Subcutaneous abdominal adipose tissue (tissue), 5 donors: ENCODE results near the gene ACOT7.
A peak's percentile ranks its signal among the peaks of the same experiment; 100 is the strongest.

Source experiments
- H3K27ac ChIP-seq: one replicate; pipeline ENCODE4 v1.7.0; 2013; ENCODE audit warnings: low read depth, mild to moderate bottlenecking, inconsistent platforms, low read length, moderate library complexity
- H3K27me3 ChIP-seq, 5 donors: one replicate each; pipeline ENCODE4 v1.7.0; 2013; ENCODE audit warnings: low read length in 5 of 5, inconsistent platforms in 1 of 5; ENCODE audit not compliant: control insufficient read depth in 5 of 5, insufficient read depth in 4 of 5
- H3K36me3 ChIP-seq, 5 donors: one replicate each; pipeline ENCODE4 v1.7.0; 2013; ENCODE audit warnings: low read length in 5 of 5; ENCODE audit not compliant: control insufficient read depth in 5 of 5, insufficient read depth in 5 of 5
- H3K4me1 ChIP-seq, 5 donors: one replicate each; pipeline ENCODE4 v1.7.0; 2013; ENCODE audit warnings: low read length in 5 of 5, mild to moderate bottlenecking in 3 of 5, moderate library complexity in 1 of 5; ENCODE audit not compliant: control insufficient read depth in 5 of 5, insufficient read depth in 5 of 5
- H3K4me3 ChIP-seq, 5 donors: one replicate each; pipeline ENCODE4 v1.7.0; 2013; ENCODE audit warnings: low read length in 5 of 5, low read depth in 1 of 5
- H3K9ac ChIP-seq, 5 donors: one replicate each; pipeline ENCODE4 v1.7.0; 2013; ENCODE audit warnings: low read length in 5 of 5, mild to moderate bottlenecking in 4 of 5, moderate library complexity in 3 of 5
- H3K9me3 ChIP-seq, 5 donors: one replicate each; pipeline ENCODE4 v1.7.0; 2013; ENCODE audit warnings: low read length in 5 of 5; ENCODE audit not compliant: control insufficient read depth in 5 of 5
- donor health status: healthy.
- donor health status: healthy.
- donor health status: healthy.
- donor health status: healthy.
- donor health status: healthy.

The ACOT7 gene

DNA sequence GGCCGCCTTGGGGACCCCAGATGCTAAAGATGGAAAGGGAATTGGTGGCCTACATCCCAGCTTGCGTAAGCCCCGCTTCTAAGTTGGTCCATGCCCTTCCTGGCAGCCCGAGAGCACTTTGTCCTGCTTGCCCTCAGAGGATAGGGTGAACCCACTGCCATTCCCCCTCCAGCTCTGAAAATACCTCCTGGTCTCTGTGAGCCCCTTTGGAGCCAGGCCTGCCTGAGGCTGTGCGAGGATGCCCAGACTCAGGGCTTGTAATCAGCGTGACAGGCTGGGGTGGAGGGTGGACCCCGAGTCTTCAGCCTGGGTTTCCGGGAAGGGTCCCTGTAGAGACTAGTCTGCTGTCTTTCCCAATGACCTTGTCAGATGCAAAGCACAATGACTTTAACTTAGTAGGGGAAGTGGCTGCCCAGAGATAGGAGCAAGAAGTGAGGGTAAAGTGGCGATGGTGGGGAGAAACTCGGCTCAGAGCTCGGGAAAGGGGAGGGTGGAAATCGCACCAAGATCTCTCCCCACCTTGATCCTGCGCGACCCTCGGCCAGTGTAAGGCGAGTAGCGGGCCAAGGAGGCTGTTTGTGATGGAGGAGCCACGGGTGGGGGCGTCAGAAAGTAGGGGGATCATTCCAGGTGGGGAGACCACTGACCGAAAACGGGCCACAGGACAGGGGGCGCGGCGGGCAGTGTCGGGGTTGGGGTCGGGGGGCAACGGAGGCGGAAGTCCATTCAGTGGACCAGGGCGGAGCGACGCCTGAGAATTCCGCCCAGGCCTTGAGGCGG is 152.3 kb downstream of the ACOT7 start:
- no peaks in the 10 kb centered on the region for H3K36me3 ChIP-seq
- H3K9me3 ChIP-seq: no peaks in the 10 kb centered on the region
- no peak overlapping the region for H3K4me3 ChIP-seq
- peaks cover 0 to 26% (median 12%) of the 10 kb centered on the region in 5 donors for H3K4me1 ChIP-seq
- H3K9ac ChIP-seq: no peak overlapping the region
- no peak overlapping the region for H3K27ac ChIP-seq
- H3K27me3 ChIP-seq: peaks cover 31 to 59% (median 51%) of the 10 kb centered on the region in 5 donors

DNA sequence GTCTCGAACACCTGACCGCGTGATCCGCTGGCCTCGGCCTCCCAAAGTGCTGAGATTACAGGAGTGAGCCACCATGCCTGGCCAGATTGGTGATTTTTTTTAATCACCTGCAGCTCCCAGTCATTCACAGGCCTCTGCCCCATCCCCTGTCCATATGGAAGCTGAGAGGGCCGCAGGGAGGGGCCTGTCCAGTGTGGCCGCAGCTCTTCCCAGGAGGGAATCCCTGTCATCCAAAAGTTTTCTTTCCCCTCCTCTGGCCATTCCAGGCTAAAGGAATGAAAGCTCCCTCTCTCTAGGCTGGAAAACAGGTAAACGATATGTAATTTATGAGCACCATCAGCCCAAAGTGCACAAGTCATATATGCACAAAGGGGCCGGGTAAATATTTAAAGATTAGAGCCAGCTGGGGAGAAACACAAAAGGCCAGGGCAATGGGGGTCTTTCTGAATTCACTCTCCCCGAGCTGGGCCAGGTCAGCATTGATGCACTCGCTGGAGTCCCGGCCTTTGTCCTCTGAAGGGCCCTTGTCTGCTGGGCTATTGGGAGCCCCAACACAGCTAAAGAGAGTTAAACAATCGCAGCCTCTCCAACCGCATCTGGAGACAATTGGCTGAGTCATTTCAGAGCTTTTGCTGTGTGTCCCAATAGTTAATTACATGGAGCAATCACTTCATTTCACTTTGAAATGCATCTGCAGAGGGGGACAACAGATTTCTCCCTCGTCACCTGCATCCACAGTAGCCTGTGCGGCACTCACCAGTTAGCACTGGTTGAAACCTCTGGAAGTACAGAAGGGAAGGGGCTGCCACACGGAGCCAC is 153.4 kb downstream of the ACOT7 start:
- peaks cover 28 to 52% (median 47%) of the 10 kb centered on the region in 5 donors for H3K27me3 ChIP-seq

DNA sequence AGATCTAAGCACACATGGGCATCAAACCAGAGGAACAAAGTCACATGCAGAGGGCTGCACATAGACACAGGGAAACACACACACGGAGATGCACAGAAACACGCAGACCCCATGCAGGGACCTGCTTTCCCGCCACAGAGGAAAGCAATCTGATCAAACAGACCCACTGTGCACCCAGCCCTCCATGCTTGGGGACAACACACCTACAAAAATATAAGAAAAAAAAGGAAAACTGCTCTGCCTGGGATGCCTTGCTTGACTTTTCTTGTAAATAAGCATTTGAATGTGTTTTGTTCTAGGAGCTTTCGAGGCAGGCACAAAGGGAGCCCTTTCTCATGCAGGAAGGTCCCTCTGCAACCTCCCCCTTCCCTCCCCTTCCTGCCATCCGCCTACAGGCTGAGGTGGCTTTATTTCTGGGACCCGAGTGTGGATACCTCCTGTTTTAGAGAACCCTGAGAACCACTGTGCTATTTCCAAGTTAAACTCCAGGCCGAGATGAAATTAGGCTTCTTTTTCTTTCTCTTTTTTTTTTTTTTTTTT is 154.3 kb downstream of the ACOT7 start:
- Histone ChIP-seq H3K36me3 (no peaks in the 10 kb centered on the region), H3K4me1 (peaks cover 6 to 26% (median 17%) of the 10 kb centered on the region in 5 donors), H3K9ac (no peak overlapping the region), H3K9me3 (no peaks in the 10 kb centered on the region), H3K27ac (no peak overlapping the region), H3K4me3 (no peak overlapping the region), H3K27me3 (peaks cover 28 to 48% (median 43%) of the 10 kb centered on the region in 5 donors)

More for the DNA sequence above, 153.4 kb downstream of the ACOT7 start:
- Histone ChIP-seq H3K36me3 (no peaks in the 10 kb centered on the region), H3K4me3 (no peak overlapping the region), H3K4me1 (peaks cover 0 to 22% (median 9%) of the 10 kb centered on the region in 5 donors), H3K9me3 (no peaks in the 10 kb centered on the region), H3K27ac (no peak overlapping the region), H3K9ac (no peak overlapping the region)

DNA sequence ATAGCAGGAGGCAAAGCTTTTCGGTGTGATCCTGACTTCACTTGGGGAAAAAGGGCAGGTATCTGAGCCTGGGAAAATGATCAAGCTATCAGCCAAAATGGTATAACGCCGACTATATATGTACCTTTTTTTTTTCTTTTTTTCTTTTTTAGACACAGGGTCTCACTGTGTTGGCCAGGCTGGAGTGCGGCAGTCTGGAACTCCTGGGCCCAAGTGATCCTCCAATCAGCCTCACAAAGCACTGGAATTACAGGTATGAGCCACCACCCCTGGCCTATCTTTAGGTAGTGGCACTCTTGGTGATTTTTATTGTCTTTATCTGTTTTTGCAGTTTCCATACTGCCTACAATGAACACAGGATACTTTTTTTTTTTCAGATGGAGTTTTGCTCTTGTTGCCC is 156.5 kb downstream of the ACOT7 start:
- no peak overlapping the region for H3K4me3 ChIP-seq
- peaks cover 14 to 33% (median 27%) of the 10 kb centered on the region in 5 donors for H3K27me3 ChIP-seq
- H3K36me3 ChIP-seq: peaks cover 0 to 12% (median 11%) of the 10 kb centered on the region in 5 donors
- H3K4me1 ChIP-seq: peaks cover 6 to 26% (median 19%) of the 10 kb centered on the region in 5 donors
- H3K27ac ChIP-seq: no peak overlapping the region
- H3K9me3 ChIP-seq: no peaks in the 10 kb centered on the region
- H3K9ac ChIP-seq: no peak overlapping the region

DNA sequence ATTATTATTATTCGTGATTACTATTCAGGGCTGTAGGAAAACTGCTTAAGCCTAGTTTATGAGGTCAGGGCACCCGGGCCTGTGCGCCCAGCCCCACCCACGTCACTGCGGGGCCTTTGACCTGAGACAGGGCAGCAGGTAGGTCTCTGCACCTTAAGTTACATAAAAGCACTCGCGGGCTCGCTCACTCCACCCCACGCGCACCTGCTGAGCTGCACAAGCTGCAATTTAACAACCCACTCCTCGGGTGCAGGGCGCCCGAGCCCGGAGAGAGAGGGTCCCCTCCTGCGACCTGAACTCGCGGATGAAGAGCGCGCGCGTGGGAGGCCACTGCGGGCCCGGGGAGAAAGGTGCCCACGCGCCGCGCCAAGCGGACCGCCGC is 158.3 kb downstream of the ACOT7 start:
- H3K36me3 ChIP-seq: peaks cover 6 to 27% (median 24%) of the 10 kb centered on the region in 5 donors
- no peak overlapping the region for H3K27ac ChIP-seq
- H3K4me3 ChIP-seq: peak overlapping the region; percentile 45 to 95 (median 82)
- H3K9ac ChIP-seq: peak overlapping the region in 4 of 5 donors; percentile 81 to 89 (median 82)
- H3K4me1 ChIP-seq: peaks cover 6 to 19% (median 13%) of the 10 kb centered on the region in 5 donors
- peaks cover 10 to 15% (median 12%) of the 10 kb centered on the region in 5 donors for H3K27me3 ChIP-seq
- H3K9me3 ChIP-seq: no peaks in the 10 kb centered on the region

DNA sequence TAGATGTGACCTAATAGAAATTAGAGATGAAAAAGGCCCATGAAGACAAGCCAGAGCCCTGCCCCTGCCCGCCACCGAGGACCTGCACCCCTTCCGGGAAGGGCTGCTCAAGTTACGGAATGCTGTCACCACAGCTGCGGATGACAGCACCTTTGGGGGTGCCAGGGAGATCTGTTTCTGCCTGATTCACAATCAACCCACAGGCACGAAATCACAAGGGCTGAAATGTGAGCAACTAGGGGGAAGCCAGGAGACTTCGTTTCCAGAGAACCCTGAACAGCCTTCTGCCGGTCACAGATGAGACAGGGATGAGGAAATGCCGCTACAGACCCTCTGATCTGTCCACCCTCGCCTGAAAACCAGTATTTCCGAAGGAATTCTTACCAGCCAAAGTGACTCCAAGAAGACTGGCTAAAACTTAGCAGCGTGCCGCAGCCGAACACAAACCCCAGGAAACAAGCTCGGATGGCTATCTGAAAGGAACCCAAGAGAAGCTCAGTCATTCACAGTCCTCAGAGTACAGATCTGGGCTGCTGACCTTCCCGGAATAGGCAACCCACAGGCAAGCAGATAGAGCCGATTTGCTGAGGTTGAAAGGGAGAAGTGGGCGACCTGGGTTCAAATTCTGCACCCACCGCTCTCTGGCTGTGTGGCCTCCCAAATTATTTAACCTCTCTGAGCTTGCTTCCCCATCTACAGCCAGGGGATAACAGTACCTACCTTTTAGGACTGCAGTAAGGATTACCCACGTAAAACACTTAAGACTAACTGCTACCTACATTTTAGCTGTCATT is 158.9 kb downstream of the ACOT7 start:
- H3K36me3 ChIP-seq: peaks cover 6 to 32% (median 28%) of the 10 kb centered on the region in 5 donors
- H3K4me3 ChIP-seq: peak overlapping the region; percentile 45 to 95 (median 82)
- H3K9ac ChIP-seq: peak overlapping the region in 4 of 5 donors; percentile 81 to 89 (median 82)
- no peak overlapping the region for H3K27ac ChIP-seq
- peaks cover 6 to 19% (median 13%) of the 10 kb centered on the region in 5 donors for H3K4me1 ChIP-seq
- peaks cover 6 to 9% (median 7%) of the 10 kb centered on the region in 5 donors for H3K27me3 ChIP-seq
- H3K9me3 ChIP-seq: no peaks in the 10 kb centered on the region

- Histone ChIP-seq H3K4me1 (peaks cover 6 to 19% (median 13%) of the 10 kb centered on the region in 5 donors), H3K9ac (no peak overlapping the region), H3K27ac (no peak overlapping the region), H3K27me3 (no peaks in the 10 kb centered on the region), H3K36me3 (peaks cover 6 to 35% (median 34%) of the 10 kb centered on the region in 5 donors), H3K4me3 (no peak overlapping the region), H3K9me3 (no peaks in the 10 kb centered on the region)
These were observed 160.2 kb downstream of the ACOT7 start for GRCh38 chr1:6233376-6233775.

GRCh38 chr1:6225651-6226050 is 167.9 kb downstream of the ACOT7 start:
- H3K27me3 ChIP-seq: no peaks in the 10 kb centered on the region
- no peak overlapping the region for H3K27ac ChIP-seq
- H3K4me1 ChIP-seq: peaks cover 6 to 10% (median 9%) of the 10 kb centered on the region in 5 donors
- no peak overlapping the region for H3K9ac ChIP-seq
- no peaks in the 10 kb centered on the region for H3K9me3 ChIP-seq
- H3K36me3 ChIP-seq: peaks cover 6 to 55% (median 42%) of the 10 kb centered on the region in 5 donors
- no peak overlapping the region for H3K4me3 ChIP-seq

DNA sequence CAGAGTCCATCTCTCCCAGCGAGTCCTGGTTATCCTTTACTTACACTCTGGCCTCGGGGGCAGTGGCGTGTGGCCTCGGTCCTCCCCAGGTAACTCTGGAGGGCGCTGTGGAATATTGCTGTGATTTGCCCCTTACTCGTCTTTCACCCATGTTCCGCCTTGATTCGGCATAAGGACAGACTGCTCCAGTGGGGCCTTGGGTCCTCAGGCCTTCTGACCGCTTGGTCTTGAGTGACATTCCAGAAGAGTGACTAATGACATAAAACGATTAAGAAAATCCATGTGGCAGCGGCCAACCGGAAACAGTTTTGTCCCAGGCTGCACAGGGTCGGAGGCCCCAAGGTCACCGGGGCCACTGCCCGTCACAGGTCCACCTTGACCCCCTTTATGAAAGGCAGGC is 168.8 kb downstream of the ACOT7 start:
- Histone ChIP-seq H3K4me1 (peaks cover 6 to 10% (median 9%) of the 10 kb centered on the region in 5 donors), H3K27me3 (no peaks in the 10 kb centered on the region), H3K36me3 (peaks cover 6 to 50% (median 38%) of the 10 kb centered on the region in 5 donors), H3K4me3 (no peak overlapping the region), H3K27ac (no peak overlapping the region), H3K9me3 (no peaks in the 10 kb centered on the region), H3K9ac (no peak overlapping the region)
